GM12873 (cell line): ENCODE data around the gene PHLDA1.

Source experiments
- CTCF ChIP-seq: IDR thresholded peaks from 2 replicates; pipeline ENCODE4 v1.5.1; 2012; ENCODE audit warnings: low read depth, mild to moderate bottlenecking, moderate library complexity, low read length, control low read depth; ENCODE audit not compliant: insufficient read depth; ENCODE audit errors: missing control alignments

Gene PHLDA1

GRCh38 chr12:76024102-76024781 is 7.3 kb downstream of the PHLDA1 start:
- TF ChIP-seq CTCF, result no peak

- no peak for TF ChIP-seq CTCF
These were observed 8.4 kb downstream of the PHLDA1 start for GRCh38 chr12:76023069-76023690.

GRCh38 chr12:76022506-76022905 is 9.1 kb downstream of the PHLDA1 start:
- no peak for TF ChIP-seq CTCF

GRCh38 chr12:76020731-76021672 is 10.6 kb downstream of the PHLDA1 start:
- TF ChIP-seq CTCF, result no peak

GRCh38 chr12:76020281-76020680 is 11.3 kb downstream of the PHLDA1 start:
- TF ChIP-seq CTCF, result no peak

- no peak for TF ChIP-seq CTCF
These were observed 12.9 kb downstream of the PHLDA1 start for GRCh38 chr12:76018672-76019071.

GRCh38 chr12:76018111-76018510 is 13.5 kb downstream of the PHLDA1 start:
- TF ChIP-seq CTCF, result no peak
